ENCODE results near the gene TGFBR3.
A peak's percentile ranks its signal among the peaks of the same experiment; 100 is the strongest.

The TGFBR3 gene

DNA sequence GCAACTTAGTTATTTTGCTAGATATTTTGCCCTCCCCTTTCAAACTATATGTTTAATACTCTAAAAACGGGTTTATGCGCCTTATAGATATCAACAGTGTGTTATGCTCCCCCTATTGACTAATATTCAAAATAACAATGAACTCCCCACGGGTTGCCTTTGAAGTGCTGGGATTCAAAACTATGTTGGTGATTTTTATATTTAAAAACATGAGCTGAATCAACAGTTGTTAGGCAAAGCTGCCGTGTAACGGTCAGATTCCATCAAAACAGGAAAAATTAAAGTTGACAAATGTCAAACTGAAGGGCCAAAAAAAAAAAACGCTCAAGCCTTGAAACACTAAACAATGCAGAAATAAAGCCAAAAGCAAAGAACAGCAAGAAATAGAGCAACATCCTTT is 2.5 kb downstream of the TGFBR3 start:
- Histone ChIP-seq H2AFZ (ENCODE audit: low read depth, low read length) (no peak overlapping the region), H3K79me1 (replicated peaks; ENCODE audit: low read length, poor library complexity, severe bottlenecking) (peaks cover 12% of the 10 kb centered on the region)
- 64% methylated on average over 5 of the region's 6 CpGs for WGBS

DNA sequence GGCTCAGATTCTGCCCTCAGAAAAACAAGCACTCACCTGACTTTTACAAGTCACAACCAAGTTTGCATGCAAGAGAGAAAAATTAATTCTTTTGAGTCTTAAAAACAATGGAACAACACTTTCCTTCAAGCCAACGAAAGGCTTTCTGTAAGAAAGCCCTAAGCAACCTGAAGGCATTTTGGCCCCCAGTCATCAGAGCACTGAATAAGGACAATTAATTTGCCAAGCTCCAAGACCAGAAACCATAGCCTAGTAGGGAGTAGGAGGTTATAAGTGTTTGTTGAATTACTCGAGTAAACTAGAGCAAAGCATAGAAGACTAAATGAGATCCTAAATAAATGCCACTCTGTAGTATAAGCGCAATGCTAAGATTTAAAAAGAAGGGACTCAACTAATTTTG is 4.7 kb downstream of the TGFBR3 start:
- Histone ChIP-seq H3K9me3 (ENCODE audit: control insufficient read depth, low read length) (no peaks in the 10 kb centered on the region), H3K79me1 (replicated peaks; ENCODE audit: low read length, poor library complexity, severe bottlenecking) (peaks cover 19% of the 10 kb centered on the region), H2AFZ (ENCODE audit: low read depth, low read length) (no peak overlapping the region), H2BK12ac (ENCODE audit: low read length in 2 of 2) (no peak overlapping the region), H3K4me2 (ENCODE audit: low read length, poor library complexity, severe bottlenecking) (no peak overlapping the region), H3K4ac (ENCODE audit: low read depth in 1 of 2, low read length in 2 of 2) (no peak overlapping the region), H3K36me3 (ENCODE audit: control insufficient read depth in 1 of 2, insufficient read depth in 2 of 2, low read depth in 1 of 2, low read length in 2 of 2) (peaks cover 0 to 24% of the 10 kb centered on the region in 2 experiments), H3K4me1 (ENCODE audit: control insufficient read depth, insufficient read depth, low read depth, low read length) (no peaks in the 10 kb centered on the region), H2AK5ac (ENCODE audit: low read length, severe bottlenecking) (no peak overlapping the region), H2BK120ac (ENCODE audit: low read depth, low read length) (no peak overlapping the region), H4K8ac (ENCODE audit: low read length) (no peak overlapping the region), H4K91ac (ENCODE audit: low read length) (no peak overlapping the region), H2BK15ac (ENCODE audit: low read depth, poor library complexity, severe bottlenecking) (no peak overlapping the region), H3K27me3 (ENCODE audit: control insufficient read depth in 1 of 2, insufficient read depth in 1 of 2, low read length in 2 of 2) (no peaks in the 10 kb centered on the region), H3K27ac (ENCODE audit: low read length, poor library complexity, severe bottlenecking) (no peak overlapping the region), H3K14ac (ENCODE audit: low read length in 2 of 2) (no peak overlapping the region), H3K23ac (ENCODE audit: low read length in 2 of 2) (no peak overlapping the region), H3K4me3 (ENCODE audit: insufficient read depth in 1 of 2, low read depth in 1 of 2, low read length in 2 of 2) (peak overlapping the region in 1 of 2 experiments; percentile 72), H2BK5ac (ENCODE audit: low read depth, low read length, poor library complexity, severe bottlenecking) (no peak overlapping the region), H3K9ac (ENCODE audit: low read length) (peak overlapping the region; percentile 74), H3K18ac (ENCODE audit: low read depth in 1 of 2, low read length in 2 of 2) (no peak overlapping the region)
- no peak for DNase-seq
- 92% methylated on average over 2 of the region's 3 CpGs for WGBS

More for the DNA sequence above, 2.5 kb downstream of the TGFBR3 start:
- no peak overlapping the region for H3K18ac ChIP-seq (ENCODE audit: low read depth in 1 of 2, low read length in 2 of 2)
- H2AK5ac ChIP-seq (ENCODE audit: low read length, severe bottlenecking) = no peak overlapping the region
- no peak overlapping the region for H3K27ac ChIP-seq (ENCODE audit: low read length, poor library complexity, severe bottlenecking)
- H3K27me3 ChIP-seq (ENCODE audit: control insufficient read depth in 1 of 2, insufficient read depth in 1 of 2, low read length in 2 of 2) = no peaks in the 10 kb centered on the region
- no peak overlapping the region for H3K14ac ChIP-seq (ENCODE audit: low read length in 2 of 2)
- peak overlapping the region in 1 of 2 experiments; percentile 95 for H3K4me3 ChIP-seq (ENCODE audit: insufficient read depth in 1 of 2, low read depth in 1 of 2, low read length in 2 of 2)
- no peak overlapping the region for H2BK120ac ChIP-seq (ENCODE audit: low read depth, low read length)
- peak; percentile 28 for DNase-seq
- no peak overlapping the region for H3K4ac ChIP-seq (ENCODE audit: low read depth in 1 of 2, low read length in 2 of 2)
- no peaks in the 10 kb centered on the region for H3K9me3 ChIP-seq (ENCODE audit: control insufficient read depth, low read length)
- H2BK5ac ChIP-seq (ENCODE audit: low read depth, low read length, poor library complexity, severe bottlenecking) = no peak overlapping the region
- no peak overlapping the region for H3K23ac ChIP-seq (ENCODE audit: low read length in 2 of 2)
- H4K8ac ChIP-seq (ENCODE audit: low read length) = no peak overlapping the region
- H3K36me3 ChIP-seq (ENCODE audit: control insufficient read depth in 1 of 2, insufficient read depth in 2 of 2, low read depth in 1 of 2, low read length in 2 of 2) = peaks cover 0 to 22% of the 10 kb centered on the region in 2 experiments
- no peak overlapping the region for H2BK15ac ChIP-seq (ENCODE audit: low read depth, poor library complexity, severe bottlenecking)
- no peak overlapping the region for H3K4me2 ChIP-seq (ENCODE audit: low read length, poor library complexity, severe bottlenecking)
- peaks cover 2% of the 10 kb centered on the region for H3K4me1 ChIP-seq (ENCODE audit: control insufficient read depth, insufficient read depth, low read depth, low read length)
- H2BK12ac ChIP-seq (ENCODE audit: low read length in 2 of 2) = no peak overlapping the region
- H3K9ac ChIP-seq (ENCODE audit: low read length) = peak overlapping the region; percentile 97
- no peak overlapping the region for H4K91ac ChIP-seq (ENCODE audit: low read length)

DNA sequence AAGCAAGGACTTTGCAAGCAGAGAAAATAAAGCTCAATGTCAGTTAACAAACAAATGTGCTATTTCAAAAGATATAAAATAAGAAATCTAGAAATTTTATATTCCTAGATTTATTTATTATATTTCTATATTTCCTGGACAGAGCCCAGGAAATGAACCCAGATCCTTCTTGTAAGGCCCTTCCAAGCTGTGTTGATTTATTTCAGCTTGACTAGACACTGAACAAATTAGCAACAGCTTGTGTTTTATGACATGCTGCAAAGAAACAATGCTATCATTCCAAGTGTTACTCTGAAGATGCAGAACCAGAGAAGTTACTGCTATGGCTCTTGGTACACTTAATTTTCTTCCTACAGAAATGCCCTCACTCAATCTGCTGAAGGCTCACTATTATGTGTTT is 6.2 kb downstream of the TGFBR3 start:
- DNase-seq = no peak
- no peak overlapping the region for H2BK5ac ChIP-seq (ENCODE audit: low read depth, low read length, poor library complexity, severe bottlenecking)
- H3K9ac ChIP-seq (ENCODE audit: low read length) = peak overlapping the region; percentile 50
- no peak overlapping the region for H3K14ac ChIP-seq (ENCODE audit: low read length in 2 of 2)
- no peak overlapping the region for H2AFZ ChIP-seq (ENCODE audit: low read depth, low read length)
- peaks cover 2% of the 10 kb centered on the region for H3K4me1 ChIP-seq (ENCODE audit: control insufficient read depth, insufficient read depth, low read depth, low read length)
- no peak overlapping the region for H3K27ac ChIP-seq (ENCODE audit: low read length, poor library complexity, severe bottlenecking)
- no peak overlapping the region for H2BK12ac ChIP-seq (ENCODE audit: low read length in 2 of 2)
- H3K23ac ChIP-seq (ENCODE audit: low read length in 2 of 2) = no peak overlapping the region
- H3K9me3 ChIP-seq (ENCODE audit: control insufficient read depth, low read length) = no peaks in the 10 kb centered on the region
- no peak overlapping the region for H3K4me2 ChIP-seq (ENCODE audit: low read length, poor library complexity, severe bottlenecking)
- no peaks in the 10 kb centered on the region for H3K27me3 ChIP-seq (ENCODE audit: control insufficient read depth in 1 of 2, insufficient read depth in 1 of 2, low read length in 2 of 2)
- no peak overlapping the region for H4K91ac ChIP-seq (ENCODE audit: low read length)
- no peak overlapping the region for H2BK15ac ChIP-seq (ENCODE audit: low read depth, poor library complexity, severe bottlenecking)
- H2AK5ac ChIP-seq (ENCODE audit: low read length, severe bottlenecking) = no peak overlapping the region
- no peak overlapping the region for H3K18ac ChIP-seq (ENCODE audit: low read depth in 1 of 2, low read length in 2 of 2)
- H3K79me1 ChIP-seq (replicated peaks; ENCODE audit: low read length, poor library complexity, severe bottlenecking) = peaks cover 27% of the 10 kb centered on the region
- H3K4me3 ChIP-seq (ENCODE audit: insufficient read depth in 1 of 2, low read depth in 1 of 2, low read length in 2 of 2) = peak overlapping the region in 1 of 2 experiments; percentile 53
- H4K8ac ChIP-seq (ENCODE audit: low read length) = no peak overlapping the region
- H3K4ac ChIP-seq (ENCODE audit: low read depth in 1 of 2, low read length in 2 of 2) = no peak overlapping the region
- H3K36me3 ChIP-seq (ENCODE audit: control insufficient read depth in 1 of 2, insufficient read depth in 2 of 2, low read depth in 1 of 2, low read length in 2 of 2) = peaks cover 0 to 30% of the 10 kb centered on the region in 2 experiments
- no peak overlapping the region for H2BK120ac ChIP-seq (ENCODE audit: low read depth, low read length)

- Histone ChIP-seq H2BK5ac (ENCODE audit: low read depth, low read length, poor library complexity, severe bottlenecking) (no peak overlapping the region), H2BK12ac (ENCODE audit: low read length in 2 of 2) (no peak overlapping the region), H2AK5ac (ENCODE audit: low read length, severe bottlenecking) (no peak overlapping the region), H2BK15ac (ENCODE audit: low read depth, poor library complexity, severe bottlenecking) (no peak overlapping the region), H3K36me3 (ENCODE audit: control insufficient read depth in 1 of 2, insufficient read depth in 2 of 2, low read depth in 1 of 2, low read length in 2 of 2) (peaks cover 0 to 27% of the 10 kb centered on the region in 2 experiments), H3K4me2 (ENCODE audit: low read length, poor library complexity, severe bottlenecking) (no peak overlapping the region), H4K8ac (ENCODE audit: low read length) (no peak overlapping the region), H3K27me3 (ENCODE audit: control insufficient read depth in 1 of 2, insufficient read depth in 1 of 2, low read length in 2 of 2) (no peaks in the 10 kb centered on the region), H3K14ac (ENCODE audit: low read length in 2 of 2) (no peak overlapping the region), H3K18ac (ENCODE audit: low read depth in 1 of 2, low read length in 2 of 2) (no peak overlapping the region), H3K4ac (ENCODE audit: low read depth in 1 of 2, low read length in 2 of 2) (no peak overlapping the region), H2AFZ (ENCODE audit: low read depth, low read length) (no peak overlapping the region), H4K91ac (ENCODE audit: low read length) (no peak overlapping the region), H3K23ac (ENCODE audit: low read length in 2 of 2) (no peak overlapping the region), H3K9ac (ENCODE audit: low read length) (peak overlapping the region; percentile 45), H3K79me1 (replicated peaks; ENCODE audit: low read length, poor library complexity, severe bottlenecking) (peaks cover 36% of the 10 kb centered on the region), H3K4me1 (ENCODE audit: control insufficient read depth, insufficient read depth, low read depth, low read length) (peaks cover 4% of the 10 kb centered on the region), H3K4me3 (ENCODE audit: insufficient read depth in 1 of 2, low read depth in 1 of 2, low read length in 2 of 2) (peak overlapping the region in 1 of 2 experiments; percentile 59), H2BK120ac (ENCODE audit: low read depth, low read length) (no peak overlapping the region), H3K27ac (ENCODE audit: low read length, poor library complexity, severe bottlenecking) (no peak overlapping the region), H3K9me3 (ENCODE audit: control insufficient read depth, low read length) (no peaks in the 10 kb centered on the region)
- 91% methylated on average over 1 of the region's 5 CpGs for WGBS
- no peak for DNase-seq
Measured at GRCh38 chr1:91877574-91878208, 8.3 kb downstream of the TGFBR3 start.

Measured in mesenchymal stem cell (in vitro differentiated cells and primary cell).